OCI-M1 (cell line): Measurements from ENCODE around the gene SERPINH1.

Experiments
- DNase-seq: peaks from one replicate; lab custom pipeline; 2025; lab: John Stamatoyannopoulos, UW

The SERPINH1 gene

DNA sequence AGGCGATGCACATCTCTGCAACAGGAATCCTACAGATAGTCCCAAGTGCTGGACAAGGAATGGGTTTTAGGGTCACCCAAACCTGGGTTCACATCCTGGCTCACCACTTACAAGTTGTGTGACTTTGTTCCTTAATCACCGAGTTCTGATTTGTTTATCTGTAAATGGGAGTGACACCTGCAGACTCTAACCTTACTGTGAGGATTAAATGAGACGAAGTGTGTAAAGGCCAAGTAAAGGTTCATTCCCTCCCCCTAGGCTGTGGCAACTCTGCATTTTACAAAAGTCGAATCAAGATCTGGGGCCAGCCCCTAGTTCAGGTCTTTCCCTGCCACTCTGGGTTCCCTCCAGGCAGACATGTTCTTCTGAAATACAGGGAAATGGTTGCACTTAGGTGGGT, 34.9 kb downstream of the SERPINH1 start:
- no peak for DNase-seq

DNA sequence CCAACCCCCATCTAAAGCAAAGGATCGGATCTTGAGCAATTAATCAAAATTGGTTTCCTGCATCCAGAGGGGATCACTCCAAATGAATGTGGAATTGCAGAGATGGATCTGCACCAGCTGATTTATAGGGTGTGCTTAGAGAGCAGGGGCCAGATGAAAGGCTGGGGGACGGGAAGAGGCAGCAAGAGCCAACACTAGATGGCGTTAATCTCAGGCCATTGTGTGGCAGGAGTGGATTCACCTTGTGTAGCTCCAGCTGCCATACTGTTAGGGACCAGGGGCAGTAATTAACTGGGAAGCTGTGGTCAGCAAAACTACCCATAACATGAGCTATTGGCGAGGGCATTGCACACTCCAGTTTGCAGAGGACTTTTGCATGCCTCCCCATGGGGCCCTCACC, 35.6 kb downstream of the SERPINH1 start:
- DNase-seq, result peak; percentile 92

- DNase-seq, result no peak
These were observed 36.2 kb downstream of the SERPINH1 start for GRCh38 chr11:75598264-75598663.

GRCh38 chr11:75598900-75599299, 36.8 kb downstream of the SERPINH1 start:
- no peak for DNase-seq

- DNase-seq, result no peak
These were observed 38.3 kb downstream of the SERPINH1 start for GRCh38 chr11:75600356-75600755.

- no peak for DNase-seq
These were observed 39.4 kb downstream of the SERPINH1 start for GRCh38 chr11:75601494-75601893.

DNA sequence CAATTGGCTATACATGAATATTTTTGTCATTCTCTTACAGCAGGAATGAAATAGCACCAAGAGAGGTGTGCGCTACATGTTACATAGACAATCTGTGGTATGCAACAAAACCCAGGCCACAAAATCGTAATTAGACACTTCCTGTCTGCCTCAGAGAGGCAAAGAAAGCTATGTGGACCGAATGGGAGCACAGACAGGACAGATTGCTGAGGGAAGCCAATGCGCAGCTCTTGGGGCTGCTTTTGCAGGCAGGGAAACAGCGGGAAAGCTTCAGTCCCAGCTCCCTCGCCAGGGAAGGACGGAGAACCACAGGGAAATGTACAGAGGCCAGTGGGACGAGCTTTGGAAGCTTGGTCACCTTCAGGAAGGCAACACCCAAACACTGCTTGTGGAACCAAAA, 40.9 kb downstream of the SERPINH1 start:
- no peak for DNase-seq

GRCh38 chr11:75603791-75604736, 42.0 kb downstream of the SERPINH1 start:
- DNase-seq, result no peak

- no peak for DNase-seq
These were observed 44.0 kb downstream of the SERPINH1 start for GRCh38 chr11:75606099-75606498.

DNA sequence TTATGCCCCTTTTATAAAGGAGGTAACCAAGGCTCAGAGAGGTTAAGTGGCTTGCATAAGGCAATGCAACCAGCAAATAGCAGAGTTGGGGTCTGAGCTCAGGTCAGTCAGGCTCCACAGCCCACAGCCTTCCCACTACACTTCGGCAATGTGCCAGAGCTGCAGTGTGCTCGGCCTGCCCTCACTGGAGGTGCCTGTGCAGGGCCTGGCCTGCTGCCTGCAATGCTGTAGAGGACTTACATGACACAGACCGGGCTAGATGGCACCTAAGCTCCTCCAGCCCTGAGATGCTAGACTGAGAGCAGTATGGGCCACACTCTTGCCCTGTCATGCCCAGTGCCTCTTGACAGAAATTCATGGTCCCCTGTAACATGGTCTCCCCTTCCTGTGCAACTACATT, 49.8 kb downstream of the SERPINH1 start:
- no peak for DNase-seq

- DNase-seq, result no peak
These were observed 53.7 kb downstream of the SERPINH1 start for GRCh38 chr11:75615751-75616150.

DNA sequence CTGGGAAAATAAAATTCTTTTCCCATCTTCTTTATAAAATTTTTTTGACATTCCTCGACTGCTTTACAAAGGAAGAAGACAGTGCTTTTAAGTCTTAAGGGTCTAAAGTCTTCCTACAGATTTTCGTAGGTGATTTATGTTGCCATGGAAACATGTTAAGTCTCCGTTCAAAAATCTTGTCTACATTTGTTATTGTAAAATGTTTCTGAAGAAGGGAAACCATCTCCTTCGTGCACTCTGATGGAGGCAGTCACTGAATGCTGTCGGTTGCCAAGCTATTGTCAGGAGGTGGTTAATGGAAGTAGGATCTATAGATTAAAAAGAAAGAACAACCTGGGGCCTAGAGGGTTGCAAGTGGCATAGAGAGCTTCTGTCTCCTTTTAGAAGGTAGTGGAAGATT, 54.2 kb downstream of the SERPINH1 start:
- DNase-seq, result no peak
